Esophagus muscularis mucosa (tissue), 4 donors: ENCODE results near the gene TEX261. TPM values are rescaled to one million over a fixed set of nuclear protein-coding genes. Genes with fewer than 3 reads are reported as not detected.

Experiments used
- DNase-seq: peaks from one replicate; pipeline ENCODE4 v3.0.0-alpha.2; 2017; ENCODE audit errors: extremely low spot score
- H3K27ac ChIP-seq, 4 donors: fragments of 200-600 bp; sonication (generic); replicated peaks in 1 of 4; 1 replicate in 3 of 4; 2 replicates in 1 of 4; pipeline ENCODE4 v1.5.1; 2016 to 2019; ENCODE audit warnings: mild to moderate bottlenecking in 1 of 4
- H3K27me3 ChIP-seq, 4 donors: fragments of 200-600 bp; sonication (generic); one replicate each; pipeline versions ENCODE4 v1.5.1 to v1.6.0; 2016 to 2019
- H3K36me3 ChIP-seq, 4 donors: fragments of 200-600 bp; sonication (generic); one replicate each; pipeline ENCODE4 v1.5.1; 2016 to 2019
- H3K4me1 ChIP-seq, 4 donors: fragments of 200-600 bp; sonication (generic); one replicate each; pipeline ENCODE4 v1.5.1; 2016 to 2019
- H3K4me3 ChIP-seq, 4 donors: fragments of 200-600 bp; sonication (generic); 1 replicate in 2 of 4; 2 replicates in 2 of 4; pipeline ENCODE4 v1.5.1; 2016 to 2019; ENCODE audit warnings: mild to moderate bottlenecking in 4 of 4, moderate library complexity in 1 of 4
- H3K9me3 ChIP-seq, 4 donors: fragments of 200-600 bp; sonication (generic); 1 replicate in 3 of 4; 2 replicates in 1 of 4; pipeline ENCODE4 v1.5.1; 2016 to 2019
- CTCF ChIP-seq, 3 experiments: fragments of 200-600 bp in 2 of 3; fragments of 450-650 bp in 1 of 3; sonication (generic) in 2 of 3; IDR thresholded peaks; one replicate each; pipeline ENCODE4 v1.5.1; 2017 to 2019; ENCODE audit warnings: antibody characterized with exemption in 3 of 3, mild to moderate bottlenecking in 2 of 3, moderate library complexity in 1 of 3
- EP300 ChIP-seq: sonication (generic); formaldehyde crosslinking; IDR thresholded peaks from one replicate; pipeline ENCODE4 v1.6.1; 2017; ENCODE audit warnings: antibody characterized with exemption
- POLR2A ChIP-seq: fragments of 450-650 bp; IDR thresholded peaks from one replicate; pipeline ENCODE4 v1.6.1; 2017; ENCODE audit warnings: antibody characterized with exemption, moderate library complexity, mild to moderate bottlenecking, low read depth
- POLR2AphosphoS5 ChIP-seq, 2 donors: sonication (generic); formaldehyde crosslinking; IDR thresholded peaks; one replicate each; pipeline ENCODE4 v1.6.1; 2017; ENCODE audit warnings: antibody characterized with exemption in 2 of 2
- WGBS: methylation state at CpG from one replicate; pipeline ENCODE4 v1.1.5; 2018; 5-methylcytosine and 5-hydroxymethylcytosine counted together
- intact Hi-C: fragments of 100-400 bp; cut with DNase I; formaldehyde crosslinking; loops from one replicate; pipeline ENCODE4 v1.15.1; 2023
- total RNA-seq, 4 donors: library from RNA; depleted of rRNA; stranded (reverse); fragments of >200 nt; gene quantifications; one replicate each; pipeline versions ENCODE4 v1.1.0 to v1.2.1, GENCODE V29; 2016

The TEX261 gene
- total RNA-seq, 4 donors from 2014 or later: 21.6 to 37.7 (median 33.3) TPM

DNA sequence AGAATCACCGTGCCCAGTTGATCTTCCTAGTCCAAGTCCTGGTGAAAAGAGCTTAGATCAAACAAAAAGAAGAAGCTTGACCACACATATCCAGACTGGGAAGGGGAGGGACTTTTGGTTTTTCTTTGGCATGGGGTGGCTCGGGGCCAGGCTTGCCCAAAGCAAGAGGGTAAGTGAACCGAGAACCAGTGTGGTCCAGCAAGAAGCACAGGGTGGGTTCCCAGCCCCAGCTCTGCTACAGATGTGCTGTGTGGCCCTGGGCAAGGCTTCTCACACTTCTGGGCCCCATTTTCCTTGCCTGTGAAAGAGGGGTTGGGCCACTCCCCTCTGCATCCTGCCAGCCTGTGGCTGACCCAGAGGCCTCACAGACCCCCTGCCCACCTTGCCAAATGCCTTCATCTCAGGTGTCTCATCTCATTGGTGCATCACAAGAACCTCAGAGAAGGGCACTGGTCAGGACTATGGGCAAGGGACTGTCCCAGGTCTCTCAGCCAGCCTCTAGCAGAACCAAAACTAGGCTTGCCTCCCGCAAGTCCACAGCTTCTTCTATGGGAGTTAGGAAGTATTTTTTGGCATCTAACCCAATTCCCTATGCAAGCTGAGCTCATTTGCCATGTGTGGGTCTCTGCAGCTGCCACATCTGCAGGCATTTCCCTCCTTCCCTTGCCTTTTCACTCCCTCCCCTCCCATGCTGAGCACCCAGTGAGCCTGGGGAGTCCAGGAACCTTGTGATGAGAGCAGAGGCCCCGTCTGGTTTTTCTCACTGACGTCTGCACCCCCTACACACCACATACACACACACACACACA, 52.1 kb downstream of the TEX261 start:
- Histone ChIP-seq H3K27ac (no peak overlapping the region), H3K36me3 (no peaks in the 10 kb centered on the region), H3K4me3 (no peak overlapping the region), H3K4me1 (peaks cover under 1 to 10% (median 4%) of the 10 kb centered on the region in 4 donors), H3K27me3 (peaks cover 0 to 49% (median 0%) of the 10 kb centered on the region in 4 donors), H3K9me3 (no peaks in the 10 kb centered on the region)
- WGBS: 76% methylated on average over 6 of the region's 6 CpGs
- TF ChIP-seq EP300: no peak
- no peak for TF ChIP-seq POLR2AphosphoS5 (IDR thresholded peaks at IDR 0.05)
- no peak for TF ChIP-seq CTCF (IDR thresholded peaks at IDR 0.05)
- no peak for TF ChIP-seq POLR2A
- intact Hi-C loops: loop anchor here (10.0 kb wide), 1 partner anchor 638 kb away; the partner anchor contains the start of gene FAM136A
- DNase-seq: no peak

DNA sequence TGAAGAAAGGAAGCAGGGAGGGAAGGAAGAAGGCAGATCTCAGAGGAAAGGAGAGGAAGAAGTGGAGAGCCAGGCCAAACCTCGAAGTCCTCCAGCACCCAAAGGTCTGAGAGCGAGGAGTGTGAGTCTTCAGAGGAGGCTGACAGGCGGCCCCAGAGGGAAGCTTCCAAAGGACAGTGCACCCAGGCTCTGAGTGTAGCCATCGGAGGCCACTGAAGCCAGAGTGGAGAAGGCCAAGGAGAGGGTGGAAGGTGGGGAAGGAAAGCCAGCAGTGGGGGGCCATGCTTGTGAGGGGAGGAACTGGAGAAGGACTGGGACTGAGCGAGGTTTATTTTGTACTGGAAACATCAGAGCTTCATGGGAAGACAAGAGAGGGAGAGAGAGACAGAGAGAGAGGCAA, 53.0 kb downstream of the TEX261 start:
- intact Hi-C loops: loop anchor here (10.0 kb wide), 1 partner anchor 637 kb away; the partner anchor contains the start of gene FAM136A
- no peak for TF ChIP-seq CTCF (IDR thresholded peaks at IDR 0.05)
- no peak for TF ChIP-seq POLR2A
- no peak for TF ChIP-seq POLR2AphosphoS5 (IDR thresholded peaks at IDR 0.05)
- no peak for TF ChIP-seq EP300
- Histone ChIP-seq H3K36me3 (no peaks in the 10 kb centered on the region), H3K4me1 (peaks cover 0 to 2% (median 1%) of the 10 kb centered on the region in 4 donors), H3K9me3 (no peaks in the 10 kb centered on the region), H3K27ac (no peak overlapping the region), H3K27me3 (peaks cover 0 to 47% (median 0%) of the 10 kb centered on the region in 4 donors), H3K4me3 (no peak overlapping the region)
- DNase-seq: no peak
- WGBS: 80% methylated on average over 5 of the region's 5 CpGs

DNA sequence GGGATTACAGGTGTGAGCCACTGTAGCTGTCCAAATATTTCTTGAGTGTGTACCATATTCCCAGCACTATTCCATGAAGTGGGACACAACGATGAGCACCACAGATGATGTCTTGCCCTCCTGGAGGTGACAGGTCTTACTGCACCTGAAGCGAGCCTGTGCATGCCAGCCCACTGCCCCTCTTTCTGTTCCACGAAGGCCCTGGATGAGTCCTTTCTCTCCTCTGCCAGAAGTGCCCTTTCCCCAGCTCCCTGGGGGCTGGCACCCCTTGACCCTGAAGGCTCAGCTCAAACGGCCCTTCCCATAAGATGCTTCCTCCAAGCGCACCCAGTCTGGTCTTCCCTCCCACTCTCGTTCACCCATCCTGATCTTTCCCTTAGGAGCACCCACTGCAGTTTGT, 53.5 kb downstream of the TEX261 start:
- DNase-seq: no peak
- Histone ChIP-seq H3K27ac (no peak overlapping the region), H3K4me1 (no peaks in the 10 kb centered on the region), H3K36me3 (no peaks in the 10 kb centered on the region), H3K4me3 (no peak overlapping the region), H3K9me3 (no peaks in the 10 kb centered on the region), H3K27me3 (peaks cover 0 to 48% (median 0%) of the 10 kb centered on the region in 4 donors)
- 81% methylated on average over 6 of the region's 6 CpGs for WGBS
- TF ChIP-seq CTCF (IDR thresholded peaks at IDR 0.05): no peak
- TF ChIP-seq POLR2AphosphoS5 (IDR thresholded peaks at IDR 0.05): no peak
- TF ChIP-seq POLR2A: no peak
- no peak for TF ChIP-seq EP300
- intact Hi-C loops: loop anchor here (10.0 kb wide), 1 partner anchor 636 kb away; the partner anchor contains the start of gene FAM136A

DNA sequence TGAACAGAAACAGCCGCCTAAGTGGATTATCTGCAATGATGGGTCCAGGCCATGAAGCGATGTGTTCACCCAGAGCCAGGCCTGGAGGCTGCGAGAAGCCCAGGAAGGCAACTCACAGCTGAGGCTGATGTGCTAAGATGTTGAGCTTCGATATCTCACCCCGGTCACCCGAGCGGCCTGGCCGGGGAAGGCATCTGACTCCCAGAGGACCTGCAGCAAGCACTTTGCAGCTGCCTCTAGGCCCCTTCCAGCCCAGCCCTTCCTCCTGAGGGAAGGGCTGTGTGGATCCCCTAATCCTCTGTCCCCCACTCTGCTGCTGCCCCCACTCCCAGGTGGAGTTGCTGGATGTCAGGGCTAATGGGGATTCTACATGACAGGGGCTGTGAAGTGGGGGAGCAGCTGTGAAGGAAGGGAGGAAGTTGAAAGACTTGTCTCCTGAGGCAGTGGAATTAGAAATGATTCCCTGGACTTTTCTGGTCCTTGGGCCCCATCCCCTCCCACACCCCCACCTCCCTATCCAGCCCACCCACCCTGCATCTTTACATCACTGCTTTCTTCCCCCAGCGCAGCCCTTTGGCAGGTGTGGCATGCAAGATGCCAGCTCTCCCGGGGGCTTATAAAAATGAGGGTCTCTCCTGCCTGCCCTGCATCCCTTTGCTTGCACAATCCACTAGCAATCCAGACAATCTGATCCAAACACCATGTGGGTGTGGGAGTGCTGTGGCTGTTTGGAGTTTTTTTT, 54.7 kb downstream of the TEX261 start:
- no peak for DNase-seq
- Histone ChIP-seq H3K4me1 (no peaks in the 10 kb centered on the region), H3K4me3 (no peak overlapping the region), H3K36me3 (no peaks in the 10 kb centered on the region), H3K9me3 (no peaks in the 10 kb centered on the region), H3K27me3 (peaks cover 0 to 58% (median 0%) of the 10 kb centered on the region in 4 donors), H3K27ac (no peak overlapping the region)
- intact Hi-C loops: loop anchor here (10.0 kb wide), 1 partner anchor 635 kb away; the partner anchor contains the start of gene FAM136A
- 68% methylated on average over 3 of the region's 10 CpGs for WGBS
- no peak for TF ChIP-seq POLR2AphosphoS5 (IDR thresholded peaks at IDR 0.05)
- TF ChIP-seq POLR2A: no peak
- TF ChIP-seq CTCF (IDR thresholded peaks at IDR 0.05): no peak
- TF ChIP-seq EP300: no peak
